Cerebellar cortex (tissue), 1 donor: ENCODE data around the gene RPTOR.

Experiments used
- DNase-seq: peaks from one replicate; pipeline ENCODE4 v3.0.0-alpha.2; 2015; ENCODE audit warnings: low spot score

RPTOR gene

DNA sequence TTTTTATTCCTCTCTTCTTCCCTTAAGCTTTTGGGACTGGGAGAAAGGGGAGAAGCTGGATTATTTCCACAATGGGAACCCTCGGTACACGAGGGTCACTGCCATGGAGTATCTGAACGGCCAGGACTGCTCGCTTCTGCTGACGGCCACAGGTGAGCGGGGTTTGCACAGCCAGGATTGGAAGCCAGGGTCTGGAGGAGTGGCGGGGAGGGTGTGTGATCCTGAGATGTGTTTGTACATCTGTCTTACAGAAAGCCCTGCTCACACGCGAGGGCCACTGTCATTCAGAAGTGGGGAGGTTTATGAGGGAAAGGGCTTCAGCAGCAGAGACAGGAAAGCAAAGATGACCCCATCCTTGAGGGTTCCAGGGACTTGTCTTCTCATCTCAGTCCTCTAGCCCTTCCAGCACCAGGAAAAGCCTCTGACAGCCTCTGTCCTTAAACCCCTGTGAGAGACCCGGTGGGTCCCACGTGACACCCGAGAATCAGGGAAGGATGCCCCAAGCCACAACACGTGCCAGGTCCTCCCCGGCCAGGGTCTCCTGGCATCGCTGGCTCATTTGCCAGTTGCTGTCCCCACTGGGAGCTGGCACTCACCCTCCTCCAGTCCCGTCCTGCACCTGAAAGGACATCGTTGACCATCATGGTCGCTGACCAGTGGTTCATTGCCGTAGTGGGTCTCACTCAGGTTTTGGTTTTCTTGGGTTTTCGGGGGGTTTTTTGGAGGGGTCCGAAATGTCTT, 402.7 kb downstream of the RPTOR start:
- no peak for DNase-seq

DNA sequence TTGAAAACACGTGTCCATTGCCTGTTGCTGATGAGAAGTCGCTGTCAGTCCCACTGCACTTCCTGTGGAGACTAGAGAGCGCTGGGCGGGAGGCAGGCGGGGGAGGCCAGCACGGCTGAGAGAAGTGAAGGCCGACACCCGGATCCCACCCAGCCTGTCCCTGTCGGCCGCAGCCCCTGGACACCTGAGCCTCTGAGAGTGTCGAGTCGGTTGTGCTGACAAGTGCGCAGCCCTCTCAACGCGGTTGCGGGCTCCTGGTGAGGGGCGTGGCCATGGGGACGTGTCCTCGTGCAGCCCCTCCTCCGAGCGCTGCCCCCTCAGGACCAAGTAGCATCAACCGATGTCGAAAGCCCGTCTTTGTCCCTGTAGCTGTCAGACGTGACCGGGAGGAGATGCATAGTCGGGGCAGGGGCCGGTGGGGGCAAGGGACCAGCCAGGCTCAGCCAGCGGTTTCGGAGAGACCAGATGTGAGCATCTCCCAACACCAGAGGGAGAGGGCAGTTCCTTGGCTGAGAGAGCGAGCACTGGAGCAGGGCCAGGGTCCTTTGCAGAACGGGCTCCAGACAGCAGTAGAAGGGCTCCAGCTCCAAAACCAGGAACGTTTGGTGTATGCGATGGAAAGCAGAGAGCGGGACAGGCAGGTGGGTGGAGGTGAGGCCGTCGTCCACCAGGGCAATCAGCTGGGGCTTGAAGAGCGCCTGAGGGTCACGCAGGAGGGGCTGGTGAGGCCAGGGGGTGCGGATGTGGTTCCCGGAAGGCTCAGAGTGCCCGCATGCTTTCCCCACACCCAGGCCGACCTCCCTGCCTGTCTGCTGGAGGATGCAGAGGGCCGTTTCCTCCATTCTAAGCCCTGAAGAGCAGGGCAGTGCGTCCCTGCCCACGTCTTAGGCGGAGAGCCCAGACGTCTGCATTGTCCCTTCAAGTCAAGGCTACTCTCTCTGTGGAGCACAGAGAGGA, 403.7 kb downstream of the RPTOR start:
- DNase-seq = no peak

DNA sequence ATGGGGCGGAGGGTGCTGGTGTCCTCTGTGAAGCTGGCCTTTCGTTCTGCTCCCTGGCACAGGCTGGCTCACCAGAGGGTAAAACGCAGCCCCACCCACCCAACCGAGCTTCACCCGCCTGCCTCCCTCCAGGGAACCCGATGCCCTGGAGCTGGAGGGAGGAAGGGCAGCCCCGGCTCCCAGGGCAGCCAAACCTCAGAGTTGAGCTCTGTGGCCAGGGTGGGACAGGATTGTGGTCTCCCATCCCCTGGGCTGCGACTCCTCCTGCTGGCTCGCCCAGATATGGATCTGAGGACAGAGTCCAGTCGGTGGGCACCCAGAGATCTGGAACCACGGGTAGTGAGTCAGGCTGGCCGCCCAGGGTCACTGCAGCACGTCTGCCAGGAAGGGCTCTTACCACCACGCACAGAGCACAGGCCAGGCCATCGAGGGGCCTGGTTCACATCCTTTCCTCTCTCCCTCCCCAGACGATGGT, 404.4 kb downstream of the RPTOR start:
- DNase-seq = no peak

DNA sequence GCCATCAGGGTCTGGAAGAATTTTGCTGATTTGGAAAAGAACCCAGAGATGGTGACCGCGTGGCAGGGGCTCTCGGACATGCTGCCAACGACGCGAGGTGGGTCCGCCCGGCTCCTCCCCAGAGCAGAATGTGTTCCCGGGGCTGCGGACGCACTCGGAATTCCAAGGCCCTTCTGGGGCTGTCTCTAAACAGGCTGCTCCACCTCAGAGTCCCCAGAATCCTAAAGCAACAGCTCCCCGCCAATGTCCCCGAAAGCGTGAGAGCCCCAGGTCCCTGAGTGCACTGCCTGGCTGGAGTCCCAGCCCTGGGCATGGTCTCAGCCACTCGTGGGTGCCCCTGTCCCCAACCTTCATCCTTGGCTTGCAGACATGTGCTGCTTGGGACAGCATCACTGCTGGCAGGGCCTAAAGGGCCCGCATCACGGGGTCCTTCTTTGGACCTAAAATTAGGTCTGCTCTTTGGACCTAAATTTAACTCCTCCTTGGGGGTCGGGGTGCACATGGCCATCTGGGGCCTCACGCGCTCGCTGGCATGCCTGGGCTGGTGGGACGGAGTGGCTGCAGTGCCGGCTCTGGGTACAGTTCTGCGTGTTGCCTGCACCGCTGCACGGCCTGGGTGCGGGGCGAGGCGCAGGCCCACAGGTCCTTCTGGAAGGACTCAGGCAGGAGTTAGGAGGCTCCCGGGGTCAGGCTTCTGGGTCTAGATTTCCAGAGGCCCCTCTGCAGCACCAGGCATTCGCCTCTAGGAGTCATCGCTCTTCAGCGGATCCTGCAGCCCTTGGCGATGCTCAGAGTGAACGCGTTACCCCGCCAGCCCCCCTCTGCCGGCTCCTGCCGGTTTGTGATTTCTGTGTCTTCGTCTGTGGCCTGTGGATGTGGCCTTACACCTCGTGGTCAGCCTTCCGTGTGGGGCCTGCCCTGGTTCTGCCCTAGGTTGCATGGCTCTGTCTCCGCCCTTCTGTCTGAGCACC, 405.1 kb downstream of the RPTOR start:
- no peak for DNase-seq

DNA sequence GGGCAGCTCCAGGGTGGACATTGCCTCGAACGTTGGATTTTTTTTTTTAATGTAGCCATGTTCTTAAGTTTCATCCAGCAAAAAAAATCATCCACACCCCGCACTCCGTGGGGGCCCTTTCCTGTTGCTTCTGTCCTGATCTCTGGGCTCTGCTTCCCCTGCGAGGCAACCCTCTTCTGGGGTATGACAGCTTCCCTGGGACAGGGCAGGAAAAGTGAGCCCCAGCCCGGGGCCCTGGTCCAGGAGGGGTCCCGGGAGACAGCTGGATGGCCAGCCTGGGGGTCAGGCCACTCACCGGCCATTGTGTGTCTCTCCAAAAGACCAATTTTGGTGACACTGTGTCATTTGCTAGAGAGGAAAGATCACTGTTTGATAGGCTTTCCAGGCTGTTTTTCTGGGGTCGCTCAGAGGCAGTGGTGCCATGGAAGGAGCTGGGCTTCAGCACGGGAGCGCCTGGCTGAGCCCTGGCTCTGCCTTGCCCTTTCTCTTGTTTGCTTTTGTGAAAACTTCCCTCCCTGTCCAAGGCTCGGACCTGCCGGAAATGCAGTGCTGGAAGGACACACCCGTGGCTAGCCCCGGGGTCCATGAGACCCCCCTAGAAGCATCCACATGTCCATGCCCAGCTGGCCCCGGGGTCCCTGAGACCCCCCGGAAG, 406.0 kb downstream of the RPTOR start:
- DNase-seq = no peak

DNA sequence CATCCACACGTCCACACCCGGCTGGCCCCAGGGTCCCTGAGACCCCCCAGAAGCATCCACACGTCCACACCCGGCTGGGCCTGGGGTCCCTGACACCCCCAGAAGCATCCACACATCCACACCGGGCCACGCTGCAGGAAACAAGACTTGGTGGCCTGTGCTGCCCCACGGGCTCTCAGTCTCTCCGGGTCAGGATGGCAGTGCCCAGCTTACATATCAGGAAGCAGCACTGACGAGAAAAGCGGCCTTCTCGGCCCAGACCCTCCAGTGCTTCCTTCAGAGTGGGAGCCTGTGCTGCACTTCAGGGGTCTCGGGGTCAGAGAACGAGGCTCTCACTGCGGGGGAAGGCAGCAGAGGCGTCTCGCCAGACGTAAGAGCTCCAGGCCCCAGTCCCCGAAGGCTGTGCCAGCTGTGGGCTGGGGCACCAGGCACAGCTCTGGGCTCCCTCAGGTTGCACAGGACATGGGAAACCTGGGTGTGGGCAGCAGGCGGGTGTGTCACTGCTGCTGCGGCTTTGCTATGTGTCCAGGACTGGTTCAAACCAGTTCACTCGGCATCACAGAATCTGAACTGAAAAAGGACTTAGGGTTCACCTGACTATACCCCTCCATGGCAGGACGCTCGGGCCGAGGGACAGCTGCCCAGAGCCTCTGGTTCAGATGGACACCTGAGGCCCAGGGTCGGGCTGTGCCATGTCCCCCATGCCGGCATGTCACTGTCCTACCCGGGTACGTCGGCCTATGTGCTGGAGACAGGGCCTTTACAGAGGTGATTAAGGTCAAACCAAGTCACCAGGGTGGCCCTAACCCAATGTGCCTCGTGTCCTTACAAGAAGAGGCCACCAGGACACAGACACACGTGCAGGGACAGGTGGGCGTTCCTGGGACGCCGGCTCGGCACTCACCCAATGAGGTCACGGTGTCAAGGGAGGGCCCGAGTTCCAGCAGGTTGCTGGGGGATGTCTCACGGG, 406.8 kb downstream of the RPTOR start:
- no peak for DNase-seq

DNA sequence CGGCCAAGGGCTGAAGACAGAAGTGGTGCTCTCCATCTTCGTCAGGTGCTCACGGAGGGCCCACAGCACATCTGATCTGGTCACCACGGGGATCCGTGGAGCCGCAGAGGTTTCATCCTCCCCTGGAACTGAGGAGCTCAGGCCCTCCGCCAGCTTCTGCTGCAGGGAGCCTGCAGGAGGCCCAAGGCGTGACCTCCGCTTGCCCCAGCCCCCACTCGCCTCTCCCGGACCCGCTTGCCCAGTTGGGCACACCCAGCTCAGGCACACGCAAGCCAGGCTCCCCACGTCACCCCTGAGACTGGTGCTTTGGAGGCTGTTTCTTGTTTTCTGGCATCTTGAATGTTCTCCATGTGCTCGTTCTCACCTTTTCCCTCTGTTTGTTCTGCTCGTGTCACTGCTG, 407.7 kb downstream of the RPTOR start:
- no peak for DNase-seq

DNA sequence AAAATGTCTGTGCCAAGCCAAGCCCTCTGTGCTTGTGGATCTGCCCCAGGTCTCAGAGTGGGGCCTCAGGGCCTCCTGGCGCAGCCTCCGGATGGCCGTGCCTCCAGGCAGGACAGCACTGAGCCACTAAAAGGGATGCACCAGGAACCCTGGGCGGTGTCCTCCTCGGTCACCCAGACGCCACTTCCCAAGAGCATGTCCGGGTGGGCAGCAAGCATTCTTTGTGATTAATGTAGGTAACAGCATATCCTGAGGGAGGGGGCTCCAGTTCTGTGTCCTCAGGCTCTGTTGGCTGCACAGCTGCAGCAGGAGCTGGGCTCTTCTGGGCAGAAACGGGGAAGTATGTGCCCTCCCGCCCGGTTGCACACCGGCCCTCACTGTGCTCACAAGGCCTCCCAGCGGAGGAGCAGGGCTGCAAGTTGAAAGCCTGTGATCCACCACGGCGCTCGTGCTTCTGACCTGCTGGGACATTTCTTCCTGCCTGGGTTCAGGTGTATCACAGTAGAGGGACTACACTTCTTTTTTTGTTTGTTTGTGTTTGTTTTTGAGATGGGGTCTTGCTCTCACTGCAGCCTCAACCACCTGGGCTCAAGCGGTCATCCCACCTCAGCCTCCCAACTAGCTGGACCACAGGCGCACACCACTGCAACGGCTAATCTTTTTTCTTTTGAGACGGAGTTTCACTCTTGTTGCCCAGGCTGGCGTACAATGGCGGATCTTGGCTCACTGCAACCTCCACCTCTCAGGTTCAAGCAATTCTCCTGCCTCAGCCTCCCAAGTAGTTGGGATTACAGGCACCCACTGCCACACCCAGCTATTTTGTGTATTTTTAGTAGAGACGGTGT, 409.1 kb downstream of the RPTOR start:
- no peak for DNase-seq

DNA sequence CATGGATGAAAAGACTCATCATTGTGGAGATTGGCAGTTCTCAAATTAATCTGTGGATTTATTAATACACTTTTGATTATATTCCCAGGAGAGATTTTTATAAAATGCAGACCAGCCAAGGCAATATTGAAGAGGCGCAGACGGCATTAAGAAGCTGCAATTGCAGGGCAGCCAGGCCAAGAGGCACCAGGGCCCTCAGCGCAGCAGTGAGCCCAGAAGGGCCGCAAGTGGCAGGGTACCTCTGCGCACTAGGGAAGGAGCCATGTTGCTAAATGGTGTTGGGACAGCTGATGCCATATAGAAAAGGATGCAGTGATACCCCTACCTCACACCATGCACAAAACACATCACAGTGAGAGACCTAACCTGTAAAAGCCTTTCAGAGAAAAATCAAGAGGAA, 410.4 kb downstream of the RPTOR start:
- DNase-seq = no peak

DNA sequence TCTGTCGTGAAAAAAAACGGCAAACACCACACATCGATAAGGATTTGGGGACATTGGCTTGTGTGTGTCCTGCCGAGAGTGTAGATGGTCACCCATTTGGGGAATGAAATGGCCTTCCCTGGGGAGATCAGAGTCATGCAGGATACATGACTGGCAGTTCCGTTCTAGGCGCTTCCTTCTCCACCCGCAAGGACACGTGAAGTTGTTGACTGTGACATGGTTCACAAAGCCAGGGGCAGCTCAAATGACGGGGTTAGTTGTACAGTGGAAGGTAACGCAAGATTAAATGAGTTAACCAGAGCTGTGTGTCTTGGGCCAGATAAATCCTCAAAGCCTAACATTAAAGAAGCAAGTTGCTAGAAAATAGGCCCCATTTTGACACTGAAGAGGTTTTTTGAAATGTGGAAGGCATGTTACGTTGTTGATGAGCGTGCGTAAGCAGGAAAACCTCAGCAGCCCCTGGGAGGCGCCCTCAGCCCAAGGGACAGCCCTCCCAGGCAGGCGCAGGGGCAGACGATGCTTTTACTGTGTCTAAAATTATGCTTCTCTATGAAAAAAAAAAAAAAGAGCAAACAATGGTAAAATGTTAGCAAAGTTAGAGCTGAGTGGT, 411.1 kb downstream of the RPTOR start:
- DNase-seq = no peak

DNA sequence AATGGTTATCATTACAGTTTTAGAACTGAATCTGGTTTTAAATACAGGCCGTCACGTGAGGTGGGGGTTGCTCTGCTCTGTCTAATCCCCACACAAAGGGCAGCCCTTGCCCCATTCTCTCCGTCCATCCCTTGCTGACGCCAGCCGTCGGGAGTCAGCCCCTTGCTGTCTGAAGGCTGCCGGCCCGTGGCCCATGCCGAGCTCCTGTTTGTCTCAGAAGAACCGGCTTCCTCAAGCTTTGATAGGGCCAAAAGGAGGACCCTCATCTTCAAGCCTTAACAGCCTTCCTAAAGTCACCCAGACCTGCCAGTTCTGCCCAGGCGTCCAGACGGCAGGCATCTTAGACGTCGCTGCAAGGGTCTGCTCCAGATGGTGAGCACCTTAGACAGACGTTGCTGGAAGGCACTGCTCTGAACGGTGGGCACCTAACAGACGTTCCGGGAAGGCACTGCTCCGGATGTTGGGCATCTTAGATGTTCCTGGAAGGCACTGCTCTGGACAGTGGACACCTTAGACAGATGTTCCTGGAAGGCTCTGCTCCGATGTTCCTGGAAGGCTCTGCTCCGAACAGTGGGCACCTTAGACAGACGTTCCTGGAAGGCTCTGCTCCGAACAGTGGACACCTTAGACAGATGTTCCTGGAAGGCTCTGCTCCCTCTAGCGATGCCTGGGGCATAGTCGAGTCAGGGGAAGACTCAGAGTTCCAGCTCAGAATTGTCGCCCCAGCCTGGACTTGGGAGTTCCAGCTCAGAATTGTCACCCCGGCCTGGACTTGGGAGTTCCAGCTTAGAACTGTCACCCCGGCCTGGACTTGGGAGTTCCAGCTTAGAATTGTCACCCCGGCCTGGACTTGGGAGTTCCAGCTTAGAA, 411.9 kb downstream of the RPTOR start:
- no peak for DNase-seq

DNA sequence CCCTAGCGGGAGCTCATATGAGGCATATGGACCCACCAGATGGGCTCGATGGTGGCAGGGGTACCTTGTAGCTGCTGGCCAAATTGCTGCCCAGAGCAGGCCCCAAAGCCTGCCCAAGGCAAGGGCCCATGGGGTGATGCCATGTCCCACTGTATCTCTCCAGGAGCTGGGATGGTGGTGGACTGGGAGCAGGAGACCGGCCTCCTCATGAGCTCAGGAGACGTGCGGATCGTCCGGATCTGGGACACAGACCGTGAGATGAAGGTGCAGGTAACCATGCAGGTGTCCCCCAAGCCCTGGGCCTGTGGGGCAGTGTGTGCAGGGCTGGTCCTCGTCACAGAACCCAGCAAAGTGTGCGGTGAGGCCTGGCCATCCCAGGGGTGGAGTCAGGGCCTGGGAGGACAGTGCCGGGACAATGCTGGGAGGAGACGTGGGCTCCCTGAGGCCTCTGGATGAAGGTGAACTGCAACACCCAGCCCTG, 412.9 kb downstream of the RPTOR start:
- DNase-seq = no peak

DNA sequence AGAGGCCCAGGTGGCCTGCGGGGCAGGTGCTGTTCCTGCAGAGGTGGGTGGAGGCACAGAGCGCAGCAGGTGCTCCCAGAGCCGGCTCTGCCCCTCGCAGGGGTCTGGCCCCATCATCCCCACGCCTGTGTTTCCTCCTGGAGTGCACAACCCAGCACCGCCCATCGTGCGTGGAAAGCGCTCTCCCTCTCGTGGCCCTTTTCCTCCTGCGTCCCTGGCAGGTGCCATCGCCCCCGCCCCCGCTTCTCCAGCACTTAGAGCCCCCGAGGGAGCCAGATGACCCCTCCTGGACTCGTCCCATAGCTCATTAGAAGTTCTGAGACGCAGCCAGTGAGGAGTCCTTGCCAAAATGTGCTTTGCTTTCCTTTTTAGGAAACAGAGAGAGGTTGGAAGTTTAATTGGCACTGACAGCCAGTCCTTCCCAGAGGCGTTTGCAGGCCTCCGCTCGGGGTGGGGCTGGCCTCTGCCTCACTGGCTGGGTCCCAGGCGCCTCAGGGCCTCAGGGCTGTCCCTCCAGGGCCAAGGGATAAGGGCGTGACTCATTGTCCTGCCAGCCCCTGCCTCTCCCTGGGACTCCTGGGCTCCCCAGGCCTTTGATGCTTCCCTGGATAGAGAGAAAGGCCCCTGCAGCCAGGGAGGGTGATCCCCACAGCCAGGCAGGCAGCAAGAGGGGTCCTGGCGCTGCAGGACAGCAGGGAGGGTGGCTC, 414.8 kb downstream of the RPTOR start:
- DNase-seq = no peak

DNA sequence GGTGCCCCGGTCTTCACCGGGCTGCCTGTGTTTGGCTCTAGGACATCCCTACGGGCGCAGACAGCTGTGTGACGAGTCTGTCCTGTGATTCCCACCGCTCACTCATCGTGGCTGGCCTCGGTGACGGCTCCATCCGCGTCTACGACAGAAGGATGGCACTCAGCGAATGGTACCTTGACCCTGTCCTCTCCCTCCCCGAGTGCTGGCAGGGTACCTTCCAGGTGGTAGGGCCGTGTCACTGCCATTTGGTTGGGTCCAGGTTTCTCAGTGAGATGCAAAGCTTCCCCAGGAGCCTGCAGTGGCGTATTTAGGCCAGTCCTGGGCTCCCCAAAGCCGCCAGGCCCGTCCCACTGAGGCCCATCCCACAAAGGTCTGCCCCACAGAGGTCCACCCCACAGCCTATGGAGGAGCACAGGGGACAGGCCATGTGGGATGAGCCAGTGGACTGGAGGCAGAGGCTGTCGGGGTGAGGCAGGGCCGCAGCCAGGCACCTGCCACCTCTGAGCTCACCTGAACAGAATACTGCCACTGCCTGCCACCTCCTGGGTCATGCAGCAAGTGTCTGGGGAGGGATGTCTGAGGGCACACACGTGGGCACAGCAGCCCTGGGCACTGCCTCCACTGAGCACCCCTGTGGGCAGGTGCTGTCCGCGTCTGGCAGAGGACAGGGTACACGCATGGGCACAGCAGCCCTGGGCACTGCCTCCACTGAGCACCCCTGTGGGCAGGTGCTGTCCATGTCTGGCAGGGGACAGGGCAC, 415.6 kb downstream of the RPTOR start:
- DNase-seq = no peak

DNA sequence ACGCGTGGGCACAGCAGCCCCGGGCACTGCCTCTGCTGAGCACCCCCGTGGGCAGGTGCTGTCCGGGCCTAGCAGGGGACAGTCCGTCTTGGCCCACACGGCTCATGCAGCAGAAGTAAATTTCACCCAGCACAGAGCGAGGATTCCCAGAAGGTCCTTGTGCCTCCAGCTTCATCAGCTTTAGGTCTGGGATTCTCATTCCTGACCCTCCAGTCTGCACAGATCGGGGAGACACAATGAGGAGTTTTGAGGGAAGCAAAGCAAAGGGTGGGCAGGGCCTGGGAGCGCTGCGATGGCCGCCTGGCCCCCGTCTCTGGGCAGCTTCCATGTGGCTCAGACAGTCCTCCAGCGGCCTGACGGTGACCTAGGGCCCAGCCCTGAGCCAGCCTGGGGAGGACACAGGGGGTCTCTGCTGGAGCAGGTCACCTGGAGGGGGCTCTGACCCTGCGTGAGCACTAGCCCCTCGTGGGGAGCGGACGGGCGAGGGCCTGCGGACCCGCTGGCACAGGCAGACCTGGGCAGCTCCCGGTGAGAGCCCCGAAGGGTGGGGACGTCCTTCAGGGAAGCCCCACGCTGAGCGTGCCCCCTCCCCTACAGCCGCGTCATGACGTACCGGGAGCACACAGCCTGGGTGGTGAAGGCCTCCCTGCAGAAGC, 416.3 kb downstream of the RPTOR start:
- no peak for DNase-seq
